ENCODE data around the gene OR6K3.
"Not testable (repeated sequence)": the region's sequence is repeated elsewhere in the genome, so short reads cannot be mapped to it uniquely, and the experiment has no call there.

The OR6K3 gene

GRCh38 chr1:158717344-158717743 lies 3.2 kb downstream of the OR6K3 start:
- no peak overlapping the region for H3K4me3 ChIP-seq (ENCODE audit: insufficient read depth, low read depth, low read length)
- H3K4me1 ChIP-seq (ENCODE audit: control insufficient read depth, insufficient read depth, low read length), result no peaks in the 10 kb centered on the region
- 76 to 81% methylated on average over 6 of the region's 6 CpGs for WGBS, 2 experiments
- no peak overlapping the region for H3K27ac ChIP-seq (ENCODE audit: insufficient read depth, low read depth, low read length, poor library complexity, severe bottlenecking)
- H3K9me3 ChIP-seq (ENCODE audit: control insufficient read depth, low read length), result no peaks in the 10 kb centered on the region
- H3K36me3 ChIP-seq (ENCODE audit: control insufficient read depth, insufficient read depth, low read length), result no peaks in the 10 kb centered on the region
- H3K27me3 ChIP-seq (ENCODE audit: control insufficient read depth, insufficient read depth, low read length, poor library complexity, severe bottlenecking), result no peaks in the 10 kb centered on the region

- Histone ChIP-seq H3K27ac (ENCODE audit: insufficient read depth, low read depth, low read length, poor library complexity, severe bottlenecking) (no peak overlapping the region), H3K4me1 (ENCODE audit: control insufficient read depth, insufficient read depth, low read length) (no peaks in the 10 kb centered on the region)
- 100% methylated on average over 1 of the region's 1 CpG; no CpG with 5 or more reads in 1 of the 2 experiments for WGBS, 2 experiments
Observed at GRCh38 chr1:158716335-158716734, 4.2 kb downstream of the OR6K3 start.

GRCh38 chr1:158714754-158715153 lies 5.8 kb downstream of the OR6K3 start:
- Histone ChIP-seq H3K4me3 (ENCODE audit: insufficient read depth, low read depth, low read length) (no peak overlapping the region), H3K9me3 (ENCODE audit: control insufficient read depth, low read length) (no peaks in the 10 kb centered on the region), H3K27ac (ENCODE audit: insufficient read depth, low read depth, low read length, poor library complexity, severe bottlenecking) (no peak overlapping the region), H3K4me1 (ENCODE audit: control insufficient read depth, insufficient read depth, low read length) (no peaks in the 10 kb centered on the region), H3K36me3 (ENCODE audit: control insufficient read depth, insufficient read depth, low read length) (no peaks in the 10 kb centered on the region), H3K27me3 (ENCODE audit: control insufficient read depth, insufficient read depth, low read length, poor library complexity, severe bottlenecking) (no peaks in the 10 kb centered on the region)
- WGBS, 2 experiments, result 44 to 86% methylated on average over 1 of the region's 1 CpG

More at GRCh38 chr1:158716335-158716734, 4.2 kb downstream of the OR6K3 start:
- Histone ChIP-seq H3K9me3 (ENCODE audit: control insufficient read depth, low read length) (no peaks in the 10 kb centered on the region), H3K4me3 (ENCODE audit: insufficient read depth, low read depth, low read length) (no peak overlapping the region), H3K36me3 (ENCODE audit: control insufficient read depth, insufficient read depth, low read length) (no peaks in the 10 kb centered on the region), H3K27me3 (ENCODE audit: control insufficient read depth, insufficient read depth, low read length, poor library complexity, severe bottlenecking) (no peaks in the 10 kb centered on the region)

GRCh38 chr1:158711098-158711497 lies 9.4 kb downstream of the OR6K3 start:
- no peaks in the 10 kb centered on the region for H3K36me3 ChIP-seq (ENCODE audit: control insufficient read depth, insufficient read depth, low read length)
- H3K27me3 ChIP-seq (ENCODE audit: control insufficient read depth, insufficient read depth, low read length, poor library complexity, severe bottlenecking), result no peaks in the 10 kb centered on the region
- H3K27ac ChIP-seq (ENCODE audit: insufficient read depth, low read depth, low read length, poor library complexity, severe bottlenecking), result no peak overlapping the region
- H3K4me3 ChIP-seq (ENCODE audit: insufficient read depth, low read depth, low read length), result no peak overlapping the region
- no peaks in the 10 kb centered on the region for H3K9me3 ChIP-seq (ENCODE audit: control insufficient read depth, low read length)
- H3K4me1 ChIP-seq (ENCODE audit: control insufficient read depth, insufficient read depth, low read length), result no peaks in the 10 kb centered on the region
- 72 to 85% methylated on average over 2 of the region's 4 CpGs for WGBS, 2 experiments

GRCh38 chr1:158706096-158706495 lies 14.4 kb downstream of the OR6K3 start:
- H3K9me3 ChIP-seq (ENCODE audit: control insufficient read depth, low read length), result no peaks in the 10 kb centered on the region
- 85 to 89% methylated on average over 2 of the region's 2 CpGs for WGBS, 2 experiments
- H3K4me3 ChIP-seq (ENCODE audit: insufficient read depth, low read depth, low read length), result no peak overlapping the region
- no peaks in the 10 kb centered on the region for H3K27me3 ChIP-seq (ENCODE audit: control insufficient read depth, insufficient read depth, low read length, poor library complexity, severe bottlenecking)
- no peaks in the 10 kb centered on the region for H3K4me1 ChIP-seq (ENCODE audit: control insufficient read depth, insufficient read depth, low read length)
- no peak overlapping the region for H3K27ac ChIP-seq (ENCODE audit: insufficient read depth, low read depth, low read length, poor library complexity, severe bottlenecking)
- no peaks in the 10 kb centered on the region for H3K36me3 ChIP-seq (ENCODE audit: control insufficient read depth, insufficient read depth, low read length)

GRCh38 chr1:158700552-158700951 lies 20.0 kb downstream of the OR6K3 start, which contains the start of gene OR6K2:
TSS of gene OR6K2 (minus strand) at chr1:158700652. CDS start at chr1:158700652, 0 bp downstream.
- no peaks in the 10 kb centered on the region for H3K36me3 ChIP-seq (ENCODE audit: control insufficient read depth, insufficient read depth, low read length)
- 91 to 92% methylated on average over 4 of the region's 4 CpGs for WGBS, 2 experiments
- no peaks in the 10 kb centered on the region for H3K9me3 ChIP-seq (ENCODE audit: control insufficient read depth, low read length)
- no peak within 1 kb of the TSS for H3K27ac ChIP-seq (ENCODE audit: insufficient read depth, low read depth, low read length, poor library complexity, severe bottlenecking)
- no peak within 1 kb of the TSS for H3K4me3 ChIP-seq (ENCODE audit: insufficient read depth, low read depth, low read length)
- no peaks in the 10 kb centered on the region for H3K4me1 ChIP-seq (ENCODE audit: control insufficient read depth, insufficient read depth, low read length)
- H3K27me3 ChIP-seq (ENCODE audit: control insufficient read depth, insufficient read depth, low read length, poor library complexity, severe bottlenecking), result no peaks in the 10 kb centered on the region

- Histone ChIP-seq H3K27me3 (ENCODE audit: control insufficient read depth, insufficient read depth, low read length, poor library complexity, severe bottlenecking) (no peaks in the 10 kb centered on the region), H3K27ac (ENCODE audit: insufficient read depth, low read depth, low read length, poor library complexity, severe bottlenecking) (no peak overlapping the region), H3K4me1 (ENCODE audit: control insufficient read depth, insufficient read depth, low read length) (no peaks in the 10 kb centered on the region), H3K9me3 (ENCODE audit: control insufficient read depth, low read length) (no peaks in the 10 kb centered on the region), H3K4me3 (ENCODE audit: insufficient read depth, low read depth, low read length) (no peak overlapping the region), H3K36me3 (ENCODE audit: control insufficient read depth, insufficient read depth, low read length) (no peaks in the 10 kb centered on the region)
- WGBS, 2 experiments, result 93 to 96% methylated on average over 2 of the region's 2 CpGs
Observed at GRCh38 chr1:158694596-158694995, 25.9 kb downstream of the OR6K3 start.

GRCh38 chr1:158692356-158692755 lies 28.2 kb downstream of the OR6K3 start:
- H3K36me3 ChIP-seq (ENCODE audit: control insufficient read depth, insufficient read depth, low read length), result no peaks in the 10 kb centered on the region
- H3K9me3 ChIP-seq (ENCODE audit: control insufficient read depth, low read length), result no peaks in the 10 kb centered on the region
- no peaks in the 10 kb centered on the region for H3K27me3 ChIP-seq (ENCODE audit: control insufficient read depth, insufficient read depth, low read length, poor library complexity, severe bottlenecking)
- H3K4me3 ChIP-seq (ENCODE audit: insufficient read depth, low read depth, low read length), result no peak overlapping the region
- no peak overlapping the region for H3K27ac ChIP-seq (ENCODE audit: insufficient read depth, low read depth, low read length, poor library complexity, severe bottlenecking)
- H3K4me1 ChIP-seq (ENCODE audit: control insufficient read depth, insufficient read depth, low read length), result no peaks in the 10 kb centered on the region

GRCh38 chr1:158691907-158692306 lies 28.6 kb downstream of the OR6K3 start:
- Histone ChIP-seq H3K4me1 (ENCODE audit: control insufficient read depth, insufficient read depth, low read length) (no peaks in the 10 kb centered on the region), H3K36me3 (ENCODE audit: control insufficient read depth, insufficient read depth, low read length) (no peaks in the 10 kb centered on the region), H3K9me3 (ENCODE audit: control insufficient read depth, low read length) (no peaks in the 10 kb centered on the region), H3K4me3 (ENCODE audit: insufficient read depth, low read depth, low read length) (no peak overlapping the region), H3K27me3 (ENCODE audit: control insufficient read depth, insufficient read depth, low read length, poor library complexity, severe bottlenecking) (no peaks in the 10 kb centered on the region), H3K27ac (ENCODE audit: insufficient read depth, low read depth, low read length, poor library complexity, severe bottlenecking) (no peak overlapping the region)

GRCh38 chr1:158691149-158691548 lies 29.4 kb downstream of the OR6K3 start:
- H3K4me3 ChIP-seq (ENCODE audit: insufficient read depth, low read depth, low read length), result not testable (repeated sequence)
- WGBS, 2 experiments, result 82% methylated on average over 1 of the region's 1 CpG; no CpG with 5 or more reads in 1 of the 2 experiments

GRCh38 chr1:158689875-158690274 lies 30.6 kb downstream of the OR6K3 start:
- Histone ChIP-seq H3K27ac (ENCODE audit: insufficient read depth, low read depth, low read length, poor library complexity, severe bottlenecking) (no peak overlapping the region), H3K4me3 (ENCODE audit: insufficient read depth, low read depth, low read length) (no peak overlapping the region), H3K36me3 (ENCODE audit: control insufficient read depth, insufficient read depth, low read length) (no peaks in the 10 kb centered on the region), H3K27me3 (ENCODE audit: control insufficient read depth, insufficient read depth, low read length, poor library complexity, severe bottlenecking) (no peaks in the 10 kb centered on the region), H3K4me1 (ENCODE audit: control insufficient read depth, insufficient read depth, low read length) (no peaks in the 10 kb centered on the region), H3K9me3 (ENCODE audit: control insufficient read depth, low read length) (no peaks in the 10 kb centered on the region)

More at GRCh38 chr1:158691149-158691548, 29.4 kb downstream of the OR6K3 start:
- H3K27ac ChIP-seq (ENCODE audit: insufficient read depth, low read depth, low read length, poor library complexity, severe bottlenecking); H3K9me3 ChIP-seq (ENCODE audit: control insufficient read depth, low read length); H3K27me3 ChIP-seq (ENCODE audit: control insufficient read depth, insufficient read depth, low read length, poor library complexity, severe bottlenecking); H3K36me3 ChIP-seq (ENCODE audit: control insufficient read depth, insufficient read depth, low read length); H3K4me1 ChIP-seq (ENCODE audit: control insufficient read depth, insufficient read depth, low read length): not testable (repeated sequence)
